PC-3 (cell line): ENCODE results near the gene HIF1AN.

Experiments used
- CTCF ChIP-seq: fragments of 300-600 bp; sonication (generic); conservative IDR thresholded peaks from 2 replicates; pipeline ENCODE4 v1.5.1; 2017; ENCODE audit warnings: antibody characterized with exemption, low read depth, mild to moderate bottlenecking, low read length
- EZH2 ChIP-seq: fragments of 300-600 bp; sonication (generic); IDR thresholded peaks from one replicate; pipeline ENCODE4 v1.6.1; 2017; ENCODE audit warnings: antibody characterized with exemption, mild to moderate bottlenecking, low read length; ENCODE audit not compliant: unreplicated experiment
- EZH2phosphoT487 ChIP-seq: fragments of 300-600 bp; sonication (generic); IDR thresholded peaks from 2 replicates; pipeline ENCODE4 v1.6.1; 2018; ENCODE audit warnings: mild to moderate bottlenecking, antibody characterized with exemption, low read length, borderline replicate concordance

GRCh38 chr10:100598166-100598565 lies 62.4 kb downstream of the HIF1AN start:
- TF ChIP-seq CTCF: no peak
- no peak for TF ChIP-seq EZH2
- no peak for TF ChIP-seq EZH2phosphoT487
